HCT116 (cell line): ENCODE measurements around the gene CREB3. TPM values are rescaled to one million over a fixed set of nuclear protein-coding genes. Genes with fewer than 3 reads are reported as not detected.

Experiments used
- ATAC-seq: fragments of 200-7000 bp; cut with Tn5 transposase; 2 replicates; pipeline ENCODE4 v1.9.1; 2020; ENCODE audit warnings: mild to moderate bottlenecking, moderate library complexity
- BruUV-seq: library from RNA; stranded (reverse); fragments of 400-500 nt; replicated peaks from 2 replicates; lab custom pipeline; 2021; lab: Mats Ljungman, UMichigan
- CTCF ChIA-PET: fragments of 300-600 bp; sonication (Branson Sonifier 250); formaldehyde crosslinking; loops from one replicate; lab custom pipeline; 2021; ENCODE audit warnings: antibody characterized with exemption; lab: Charles Lee
- POLR2A ChIA-PET: fragments of 300-600, 350-600 bp; sonication (Branson Sonifier 250); formaldehyde crosslinking; loops from one replicate; lab custom pipeline; 2021; ENCODE audit warnings: antibody characterized with exemption; lab: Charles Lee
- RAD21 ChIA-PET, 2 experiments: fragments of 300-600 bp; sonication (Branson Sonifier 250); formaldehyde crosslinking; loops; one replicate each; lab custom pipeline; 2023; ENCODE audit warnings: low total read pairs in 2 of 2; ENCODE audit not compliant: uncharacterized antibody in 2 of 2, unreplicated experiment in 2 of 2, low non-redundant PET in 1 of 2; lab: Charles Lee
- DNase-seq: peaks from one replicate; pipeline ENCODE4 v3.0.0-alpha.2; 2010; ENCODE audit warnings: low read depth, low spot score
- H2AFZ ChIP-seq: fragments of 200-600 bp; shearing (Covaris generic), sonication (generic); 2 replicates; pipeline ENCODE4 v1.6.1; 2017; ENCODE audit warnings: low read depth, mixed run types, mixed read lengths, antibody characterized with exemption, low read length; ENCODE audit not compliant: poor library complexity, severe bottlenecking
- H3K27ac ChIP-seq: 2 replicates; pipeline ENCODE4 v1.5.1; 2012; ENCODE audit warnings: low read depth, low read length
- H3K27me3 ChIP-seq: fragments of 200-600 bp; sonication (generic); 2 replicates; pipeline ENCODE4 v1.6.1; 2016; ENCODE audit warnings: mixed run types, low read length, mixed read lengths; ENCODE audit not compliant: insufficient read depth
- H3K36me3 ChIP-seq, 2 experiments: fragments of 200-500 bp in 1 of 2; fragments of 200-600 bp in 1 of 2; sonication (Bioruptor generic) in 1 of 2; sonication (generic) in 1 of 2; 2 replicates each; pipeline versions ENCODE4 v1.5.1 to v1.6.1; 2014 to 2016; ENCODE audit warnings: low read length in 2 of 2, inconsistent platforms in 1 of 2, mixed read lengths in 1 of 2, mixed run types in 1 of 2; ENCODE audit not compliant: insufficient read depth in 2 of 2, control insufficient read depth in 1 of 2
- H3K4me1 ChIP-seq, 2 experiments: fragments of 200-600 bp in 1 of 2; sonication (generic) in 1 of 2; 2 replicates each; pipeline versions ENCODE4 v1.5.1 to v1.6.1; 2012 to 2017; ENCODE audit warnings: low read length in 2 of 2, inconsistent platforms in 1 of 2, mild to moderate bottlenecking in 1 of 2, mixed read lengths in 1 of 2, mixed run types in 1 of 2, moderate library complexity in 1 of 2; ENCODE audit not compliant: insufficient read depth in 2 of 2, control insufficient read depth in 1 of 2
- H3K4me2 ChIP-seq: fragments of 200-600 bp; sonication (generic); 2 replicates; pipeline ENCODE4 v1.6.1; 2017; ENCODE audit warnings: mixed run types, low read length, mixed read lengths
- H3K4me3 ChIP-seq, 2 experiments: fragments of 200-600 bp in 1 of 2; sonication (generic) in 1 of 2; replicated peaks in 1 of 2; 2 replicates each; pipeline ENCODE4 v1.5.1; 2011 to 2016; ENCODE audit warnings: low read length in 2 of 2, control low read depth in 1 of 2, low read depth in 1 of 2, mild to moderate bottlenecking in 1 of 2, mixed read lengths in 1 of 2, mixed run types in 1 of 2
- H3K79me2 ChIP-seq: fragments of 200-600 bp; sonication (generic); 2 replicates; pipeline ENCODE4 v1.6.1; 2017; ENCODE audit warnings: mild to moderate bottlenecking, mixed run types, low read length, moderate library complexity, mixed read lengths; ENCODE audit not compliant: insufficient read depth
- H3K9ac ChIP-seq: fragments of 200-600 bp; sonication (generic); 2 replicates; pipeline ENCODE4 v1.6.1; 2016; ENCODE audit warnings: low read length, mixed read lengths
- H3K9me2 ChIP-seq: fragments of 200-600 bp; sonication (generic), shearing (Covaris generic); 2 replicates; pipeline ENCODE4 v1.6.1; 2017; ENCODE audit warnings: mixed run types, mild to moderate bottlenecking, moderate library complexity; ENCODE audit not compliant: insufficient read depth
- H3K9me3 ChIP-seq, 2 experiments: fragments of 200-500 bp in 1 of 2; fragments of 200-600 bp in 1 of 2; sonication (Bioruptor generic) in 1 of 2; sonication (generic) in 1 of 2; 2 replicates each; pipeline ENCODE4 v1.6.1; 2014 to 2017; ENCODE audit warnings: low read length in 2 of 2, mixed read lengths in 2 of 2, inconsistent platforms in 1 of 2, low read depth in 1 of 2, mild to moderate bottlenecking in 1 of 2, mixed run types in 1 of 2, moderate library complexity in 1 of 2; ENCODE audit not compliant: control insufficient read depth in 1 of 2, insufficient read depth in 1 of 2
- H4K20me1 ChIP-seq: fragments of 200-600 bp; sonication (generic), shearing (Covaris generic); 2 replicates; pipeline ENCODE4 v1.6.1; 2017; ENCODE audit warnings: mixed run types, mild to moderate bottlenecking, moderate library complexity; ENCODE audit not compliant: insufficient read depth
- CEBPB ChIP-seq: IDR thresholded peaks from 2 replicates; pipeline ENCODE4 v1.6.1; 2012; ENCODE audit warnings: low read depth
- ELF1 ChIP-seq: IDR thresholded peaks from 2 replicates; pipeline ENCODE4 v1.6.1; 2012; ENCODE audit warnings: low read depth, borderline replicate concordance
- EZH2 ChIP-seq: fragments of 200-600 bp; sonication (generic); IDR thresholded peaks from 2 replicates; pipeline ENCODE4 v1.6.1; 2017; ENCODE audit warnings: antibody characterized with exemption, mixed run types
- JUND ChIP-seq: IDR thresholded peaks from 2 replicates; pipeline ENCODE4 v1.6.1; 2012
- POLR2A ChIP-seq: IDR thresholded peaks from 2 replicates; pipeline ENCODE4 v1.7.0; 2011; ENCODE audit warnings: borderline replicate concordance; ENCODE audit not compliant: insufficient read depth, insufficient read length; ENCODE audit errors: extremely low read depth
- POLR2AphosphoS5 ChIP-seq: IDR thresholded peaks from 2 replicates; pipeline ENCODE4 v1.6.1; 2011; ENCODE audit warnings: mild to moderate bottlenecking, low read depth, low read length, moderate library complexity
- RAD21 ChIP-seq: IDR thresholded peaks from 2 replicates; pipeline ENCODE4 v1.6.1; 2012; ENCODE audit warnings: low read depth, mild to moderate bottlenecking
- SP1 ChIP-seq: IDR thresholded peaks from 2 replicates; pipeline ENCODE4 v1.6.1; 2012; ENCODE audit warnings: low read depth
- TCF7L2 ChIP-seq: IDR thresholded peaks from 2 replicates; pipeline ENCODE4 v1.7.0; 2011; ENCODE audit warnings: borderline replicate concordance, inconsistent platforms; ENCODE audit not compliant: insufficient read depth, insufficient read length; ENCODE audit errors: extremely low read depth
- ZNF274 ChIP-seq: fragments of 200-500 bp; sonication (Bioruptor generic); IDR thresholded peaks from 2 replicates; pipeline ENCODE4 v1.6.1; 2014; ENCODE audit warnings: mild to moderate bottlenecking, low read depth, low read length, inconsistent platforms
- intact Hi-C: fragments of 100-400 bp; cut with micrococcal nuclease; formaldehyde crosslinking; loops from 2 replicates; pipeline ENCODE4 v1.10.0; 2022
- total RNA-seq: library from RNA; stranded (reverse); gene quantifications from one replicate; pipeline ENCODE4 v1.2.1, GENCODE V29; 2021; ENCODE audit not compliant: unreplicated experiment
- TF ChIP-seq, protein P1 (sequence below), 3 experiments: fragments of 200-600 bp in 1 of 3; sonication (generic) in 1 of 3; IDR thresholded peaks in 2 of 3; conservative IDR thresholded peaks in 1 of 3; 2 replicates each; pipeline ENCODE4 v1.5.1; 2012 to 2017; ENCODE audit warnings: low read depth in 2 of 3, low read length in 2 of 3, antibody characterized with exemption in 1 of 3, borderline replicate concordance in 1 of 3, control low read depth in 1 of 3, mild to moderate bottlenecking in 1 of 3, mixed read lengths in 1 of 3, mixed run types in 1 of 3, moderate library complexity in 1 of 3; ENCODE audit not compliant: insufficient read depth in 1 of 3
- TF ChIP-seq, protein P2 (sequence below): IDR thresholded peaks from 2 replicates; pipeline ENCODE4 v1.6.1; 2012
- TF ChIP-seq, protein P3 (sequence below): IDR thresholded peaks from 2 replicates; pipeline ENCODE4 v1.6.1; 2012

CREB3 gene
- total RNA-seq, 1 experiment from 2014 or later: 22.3 TPM

DNA sequence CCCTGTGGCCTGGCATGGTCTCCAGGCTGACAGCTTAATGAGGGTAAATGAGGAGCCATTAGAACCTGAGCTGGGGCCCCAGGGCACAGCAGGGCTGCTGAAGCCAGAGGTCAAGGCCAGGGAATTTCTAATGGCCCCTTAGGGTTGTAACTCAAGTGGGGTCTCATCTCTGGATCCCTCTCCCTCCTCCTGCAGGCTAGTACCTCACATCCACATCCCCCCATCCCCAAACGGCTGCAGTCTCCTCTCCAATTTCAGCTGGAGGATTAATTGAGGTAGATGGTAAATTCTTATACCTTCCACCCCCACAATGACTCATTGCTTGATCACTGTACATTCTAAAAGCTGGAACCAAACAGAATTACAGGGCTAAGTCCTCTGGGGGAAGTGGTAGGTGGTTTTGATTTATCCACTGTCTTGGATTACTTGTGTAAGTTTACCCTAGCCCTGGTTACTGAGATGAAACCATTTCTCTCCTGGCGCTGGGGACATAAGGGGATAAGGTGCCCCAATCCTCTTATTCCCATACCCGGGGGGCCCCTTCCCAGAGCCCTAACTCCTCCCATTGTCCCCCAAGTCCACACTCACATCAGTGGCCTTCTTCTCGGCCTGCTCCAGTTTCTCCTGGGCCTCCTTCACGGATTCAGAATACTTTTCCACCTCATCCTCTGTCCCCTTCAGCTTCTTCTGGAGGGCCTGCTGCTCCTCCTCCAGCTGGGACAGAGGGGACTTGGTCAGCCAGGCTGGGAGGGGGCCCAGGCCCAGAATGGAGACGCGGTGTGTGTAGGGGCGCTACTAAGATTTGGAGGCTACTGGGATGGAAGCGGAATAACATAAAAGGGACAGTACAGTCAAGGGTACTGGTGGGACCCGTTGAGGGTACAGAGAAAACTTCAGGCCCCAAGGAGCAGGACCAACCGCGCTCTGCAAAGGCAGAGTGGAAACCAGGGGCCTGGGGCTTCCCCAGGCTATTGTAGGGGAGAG is 43.6 kb upstream of the CREB3 start:
- DNase-seq: peak; percentile 33
- no peaks in the 10 kb centered on the region for H3K27me3 ChIP-seq
- intact Hi-C loops: no loop called here
- no peaks in the 10 kb centered on the region for H4K20me1 ChIP-seq
- TSS peak; percentile 92 for BruUV-seq
- peaks cover 18 to 30% of the 10 kb centered on the region in 2 experiments for H3K4me1 ChIP-seq
- TF ChIP-seq POLR2A (no peak), POLR2AphosphoS5 (peak; percentile 78)
- TF ChIP-seq, all 23 proteins: peak for 1
- ChIA-PET CTCF (interaction anchor here (1.3 to 2.3 kb wide), 2 partner anchors 8 to 25 kb away, joined by 3 to 15 read pairs; partner anchors contain the start of gene ARHGEF39), RAD21 (interaction anchor here (0.6 to 1.2 kb wide), 2 partner anchors 31 to 60 kb away, joined by 3 to 5 read pairs; partner anchors contain the start of genes CCDC107 (in 1 of the 2), GBA2 (in 1 of the 2), RGP1 (in 1 of the 2) and RMRP (in 1 of the 2)), POLR2A (interaction anchor here (0.9 to 4.2 kb wide), 5 partner anchors 8 to 44 kb away, joined by 3 to 16 read pairs (median 5); partner anchors contain the start of genes ARHGEF39, CCDC107, CREB3 and RMRP)
- peak; percentile 9 for ATAC-seq
- H3K9me3 ChIP-seq: no peaks in the 10 kb centered on the region
- H3K36me3 ChIP-seq: peaks cover 31 to 42% of the 10 kb centered on the region in 2 experiments; a peak in 3 of 4 replicates
- peak overlapping the region; percentile 83 to 90 for H3K4me3 ChIP-seq
- H3K9ac ChIP-seq: peak overlapping the region; percentile 96
- no peak overlapping the region for H2AFZ ChIP-seq
- H3K27ac ChIP-seq: peak overlapping the region; percentile 97
- H3K9me2 ChIP-seq: no peaks in the 10 kb centered on the region
- peak overlapping the region; percentile 90 for H3K4me2 ChIP-seq
- H3K79me2 ChIP-seq: peaks cover 45% of the 10 kb centered on the region

DNA sequence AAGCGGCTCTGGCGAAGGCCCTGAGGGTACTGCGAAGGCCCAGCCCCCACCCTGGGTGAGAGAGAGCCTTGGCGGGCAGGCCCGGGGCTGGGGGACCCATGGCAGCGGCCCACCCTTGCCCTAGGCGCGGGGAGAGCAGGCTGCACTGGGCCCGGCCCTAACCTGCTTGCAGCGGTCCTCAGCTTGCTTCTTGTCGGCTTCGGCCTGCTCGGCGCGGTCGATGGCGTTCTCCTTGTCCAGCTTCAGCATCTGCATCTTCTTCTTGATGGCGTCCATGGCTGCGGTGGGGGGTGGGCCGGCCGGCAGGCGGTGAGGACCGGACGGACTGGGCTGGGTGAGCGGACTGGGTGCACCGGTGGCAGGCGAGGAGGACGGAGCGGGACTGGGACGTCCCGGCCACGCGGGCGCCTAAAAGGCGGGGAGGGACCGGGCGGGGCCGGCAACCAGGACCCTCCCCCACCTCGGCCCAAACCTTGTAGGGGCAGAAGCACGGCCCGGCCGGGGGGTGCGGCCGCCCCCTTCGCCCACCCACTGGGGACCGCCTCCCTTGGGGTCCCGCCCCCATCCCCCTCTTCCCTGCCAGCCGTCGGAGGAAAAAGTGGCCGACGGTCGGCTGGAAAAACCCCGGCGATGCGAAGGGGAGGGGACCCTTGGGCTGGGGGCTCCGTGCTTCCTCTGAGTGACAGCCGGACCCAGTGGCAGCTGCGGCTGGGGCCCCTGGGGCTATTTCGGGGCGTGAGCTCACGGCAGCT is 42.7 kb upstream of the CREB3 start, which contains the start of gene TPM2:
TPM2 (minus strand) TSS at position 384 of the 752 bp plus-strand sequence; CDS start at position 276, 108 bp downstream.
- H3K79me2 ChIP-seq: peaks cover 45% of the 10 kb centered on the region
- intact Hi-C loops: loop anchor here (2.0 to 5.0 kb wide), 2 partner anchors 33 to 38 kb away; no protein-coding TSS in a partner anchor
- H3K4me2 ChIP-seq: peak within 1 kb of the TSS; percentile 90
- DNase-seq (peak; percentile 33), ATAC-seq (peak; percentile 72)
- H3K36me3 ChIP-seq: peaks cover 24 to 34% of the 10 kb centered on the region in 2 experiments; a peak in 3 of 4 replicates
- H3K27ac ChIP-seq: peak within 1 kb of the TSS; percentile 97
- peak within 1 kb of the TSS; percentile 96 for H3K9ac ChIP-seq
- no peaks in the 10 kb centered on the region for H3K9me2 ChIP-seq
- no peak within 1 kb of the TSS for H2AFZ ChIP-seq
- peaks cover 18 to 30% of the 10 kb centered on the region in 2 experiments for H3K4me1 ChIP-seq
- ChIA-PET RAD21 (interaction anchor here in 1 of 2 experiments (0.6 kb wide), 1 partner anchor 86 kb away, joined by 3 read pairs; no protein-coding TSS in a partner anchor), CTCF (interaction anchor here (0.9 to 1.4 kb wide), 3 partner anchors 11 to 987 kb away, joined by 3 to 8 read pairs (median 3); partner anchors contain the start of genes CCDC107 and RMRP), POLR2A (interaction anchor here (1.0 to 4.2 kb wide), 3 partner anchors 10 to 617 kb away, joined by 3 to 16 read pairs (median 15); partner anchors contain the start of genes ARHGEF39 and VCP)
- peak within 1 kb of the TSS; percentile 83 to 90 for H3K4me3 ChIP-seq
- H4K20me1 ChIP-seq: no peaks in the 10 kb centered on the region
- H3K27me3 ChIP-seq: no peaks in the 10 kb centered on the region
- H3K9me3 ChIP-seq: no peaks in the 10 kb centered on the region
- BruUV-seq: TSS peak; percentile 53
- TF ChIP-seq, protein P1, sequence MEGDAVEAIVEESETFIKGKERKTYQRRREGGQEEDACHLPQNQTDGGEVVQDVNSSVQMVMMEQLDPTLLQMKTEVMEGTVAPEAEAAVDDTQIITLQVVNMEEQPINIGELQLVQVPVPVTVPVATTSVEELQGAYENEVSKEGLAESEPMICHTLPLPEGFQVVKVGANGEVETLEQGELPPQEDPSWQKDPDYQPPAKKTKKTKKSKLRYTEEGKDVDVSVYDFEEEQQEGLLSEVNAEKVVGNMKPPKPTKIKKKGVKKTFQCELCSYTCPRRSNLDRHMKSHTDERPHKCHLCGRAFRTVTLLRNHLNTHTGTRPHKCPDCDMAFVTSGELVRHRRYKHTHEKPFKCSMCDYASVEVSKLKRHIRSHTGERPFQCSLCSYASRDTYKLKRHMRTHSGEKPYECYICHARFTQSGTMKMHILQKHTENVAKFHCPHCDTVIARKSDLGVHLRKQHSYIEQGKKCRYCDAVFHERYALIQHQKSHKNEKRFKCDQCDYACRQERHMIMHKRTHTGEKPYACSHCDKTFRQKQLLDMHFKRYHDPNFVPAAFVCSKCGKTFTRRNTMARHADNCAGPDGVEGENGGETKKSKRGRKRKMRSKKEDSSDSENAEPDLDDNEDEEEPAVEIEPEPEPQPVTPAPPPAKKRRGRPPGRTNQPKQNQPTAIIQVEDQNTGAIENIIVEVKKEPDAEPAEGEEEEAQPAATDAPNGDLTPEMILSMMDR (IDR thresholded peaks at IDR 0.05 in 2 of 3, conservative IDR thresholded peaks at IDR 0.05 in 1 of 3; ENCODE audit: borderline replicate concordance in 1 of 3, insufficient read depth in 1 of 3, low read depth in 2 of 3, low read length in 2 of 3): no peak
- TF ChIP-seq, protein P2, sequence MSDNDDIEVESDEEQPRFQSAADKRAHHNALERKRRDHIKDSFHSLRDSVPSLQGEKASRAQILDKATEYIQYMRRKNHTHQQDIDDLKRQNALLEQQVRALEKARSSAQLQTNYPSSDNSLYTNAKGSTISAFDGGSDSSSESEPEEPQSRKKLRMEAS: no peak
- TF ChIP-seq EZH2 (no peak), SP1 (no peak), ELF1 (no peak), ZNF274 (no peak), POLR2A (peak; percentile 76), TCF7L2 (no peak), RAD21 (no peak), CEBPB (no peak), POLR2AphosphoS5 (peak; percentile 87), JUND (no peak)
- TF ChIP-seq, protein P3, sequence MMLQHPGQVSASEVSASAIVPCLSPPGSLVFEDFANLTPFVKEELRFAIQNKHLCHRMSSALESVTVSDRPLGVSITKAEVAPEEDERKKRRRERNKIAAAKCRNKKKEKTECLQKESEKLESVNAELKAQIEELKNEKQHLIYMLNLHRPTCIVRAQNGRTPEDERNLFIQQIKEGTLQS: no peak
